Ammon's horn (tissue), 1 donor: Measurements from ENCODE around the gene DHODH.
A peak's percentile ranks its signal among the peaks of the same experiment; 100 is the strongest.
"Not testable (repeated sequence)": the region's sequence is repeated elsewhere in the genome, so short reads cannot be mapped to it uniquely, and the experiment has no call there.

ENCODE experiments used
- DNase-seq: peaks from one replicate; pipeline ENCODE4 v3.0.0-alpha.2; 2016; ENCODE audit warnings: low spot score

The DHODH gene

DNA sequence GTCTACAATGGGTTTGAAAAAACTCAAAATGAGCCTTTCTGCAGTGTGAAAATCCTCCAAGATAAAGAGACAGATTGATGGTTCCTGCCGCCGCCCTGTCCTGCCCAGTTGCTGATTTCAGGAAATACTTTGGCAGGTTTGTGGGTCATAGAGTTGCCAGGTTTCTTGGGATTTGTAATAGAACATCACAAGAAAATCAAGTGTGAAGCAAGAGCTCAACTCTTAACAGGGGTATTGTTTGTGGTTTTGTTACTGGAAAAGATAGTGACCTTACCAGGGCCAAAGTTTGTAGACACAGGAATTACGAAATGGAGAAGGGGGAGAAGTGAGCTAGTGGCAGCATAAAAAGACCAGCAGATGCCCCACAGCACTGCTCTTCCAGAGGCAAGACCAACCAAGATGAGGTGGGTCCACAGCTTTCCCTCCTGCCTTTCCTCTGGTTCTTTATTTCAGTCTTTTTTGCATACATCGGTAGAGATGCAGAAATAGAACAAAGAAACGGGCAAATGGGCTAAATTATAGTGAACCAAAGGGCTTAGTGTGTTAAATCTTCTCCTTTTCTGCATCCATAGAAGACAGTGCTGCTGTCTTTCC is 45.8 kb downstream of the DHODH start, which contains the start of gene HP:
TSS of gene HP (plus strand) at position 252 of the 594 bp plus-strand sequence. CDS start at position 400, 148 bp downstream.
- DNase-seq: not testable (repeated sequence)

DNA sequence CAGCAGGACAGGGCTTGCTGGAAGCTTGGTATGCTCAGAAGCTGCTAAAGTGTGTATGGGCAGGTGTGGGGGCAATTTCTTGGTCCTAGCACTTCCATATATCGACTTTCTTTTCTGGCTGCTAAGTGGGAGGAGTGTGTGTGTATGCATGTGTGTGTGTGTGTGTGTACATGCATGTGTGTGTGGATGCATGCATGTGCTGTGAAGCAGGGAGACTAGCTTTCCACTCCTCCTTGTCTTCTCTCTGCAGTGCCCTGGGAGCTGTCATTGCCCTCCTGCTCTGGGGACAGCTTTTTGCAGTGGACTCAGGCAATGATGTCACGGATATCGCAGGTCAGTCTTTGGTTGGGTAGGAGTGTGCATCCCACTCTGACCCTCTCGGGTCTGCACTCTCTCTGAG is 47.4 kb downstream of the DHODH start:
- no peak for DNase-seq

DNA sequence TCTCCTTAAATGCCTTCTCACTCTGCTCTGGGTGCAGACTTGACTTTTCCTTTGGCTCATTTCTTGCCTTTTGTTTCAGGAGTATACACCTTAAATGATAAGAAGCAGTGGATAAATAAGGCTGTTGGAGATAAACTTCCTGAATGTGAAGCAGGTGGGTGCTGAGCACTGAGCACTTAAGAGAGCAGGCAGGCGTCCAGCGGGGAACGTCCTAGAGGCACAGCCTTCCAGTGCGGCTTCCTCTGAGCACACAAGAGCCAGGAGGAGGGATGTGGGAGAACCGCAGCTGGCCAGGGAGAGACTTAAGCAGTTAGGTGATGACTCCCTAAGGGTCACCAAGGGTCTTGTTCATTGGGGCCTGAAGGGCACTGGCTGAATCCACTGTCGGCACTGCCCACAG is 48.8 kb downstream of the DHODH start:
- not testable (repeated sequence) for DNase-seq

DNA sequence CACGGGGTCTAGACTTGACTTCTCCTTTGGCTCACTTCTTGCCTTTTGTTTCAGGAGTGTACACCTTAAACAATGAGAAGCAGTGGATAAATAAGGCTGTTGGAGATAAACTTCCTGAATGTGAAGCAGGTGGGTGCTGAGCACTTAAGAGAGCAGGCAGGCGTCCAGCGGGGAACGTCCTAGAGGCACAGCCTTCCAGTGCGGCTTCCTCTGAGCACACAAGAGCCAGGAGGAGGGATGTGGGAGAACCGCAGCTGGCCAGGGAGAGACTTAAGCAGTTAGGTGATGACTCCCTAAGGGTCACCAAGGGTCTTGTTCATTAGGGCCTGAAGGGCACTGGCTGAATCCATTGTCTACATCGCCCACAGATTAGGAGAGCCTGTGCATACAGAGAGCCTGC is 50.5 kb downstream of the DHODH start:
- DNase-seq: not testable (repeated sequence)

DNA sequence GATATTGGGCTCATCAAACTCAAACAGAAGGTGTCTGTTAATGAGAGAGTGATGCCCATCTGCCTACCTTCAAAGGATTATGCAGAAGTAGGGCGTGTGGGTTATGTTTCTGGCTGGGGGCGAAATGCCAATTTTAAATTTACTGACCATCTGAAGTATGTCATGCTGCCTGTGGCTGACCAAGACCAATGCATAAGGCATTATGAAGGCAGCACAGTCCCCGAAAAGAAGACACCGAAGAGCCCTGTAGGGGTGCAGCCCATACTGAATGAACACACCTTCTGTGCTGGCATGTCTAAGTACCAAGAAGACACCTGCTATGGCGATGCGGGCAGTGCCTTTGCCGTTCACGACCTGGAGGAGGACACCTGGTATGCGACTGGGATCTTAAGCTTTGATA is 51.9 kb downstream of the DHODH start:
- DNase-seq: no peak

DNA sequence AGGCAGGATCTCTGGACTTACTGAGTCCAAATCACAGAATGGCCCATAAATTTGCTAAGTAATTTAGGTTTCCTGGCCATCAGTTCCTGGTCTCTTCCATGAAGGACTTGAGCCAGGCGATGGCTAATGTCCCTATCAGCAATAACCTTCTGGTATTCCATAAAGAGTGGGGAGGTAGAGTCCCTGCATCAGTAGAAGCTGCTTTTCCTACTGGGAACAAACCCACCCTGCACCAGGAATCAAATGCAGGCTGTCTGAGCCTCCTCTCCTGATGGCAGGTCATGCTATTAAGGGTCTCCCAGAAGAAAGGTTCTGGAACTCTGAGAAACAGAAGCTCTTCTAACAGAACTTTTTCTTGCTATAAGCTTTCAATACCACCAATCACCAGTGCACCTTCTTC is 53.0 kb downstream of the DHODH start:
- DNase-seq: no peak

DNA sequence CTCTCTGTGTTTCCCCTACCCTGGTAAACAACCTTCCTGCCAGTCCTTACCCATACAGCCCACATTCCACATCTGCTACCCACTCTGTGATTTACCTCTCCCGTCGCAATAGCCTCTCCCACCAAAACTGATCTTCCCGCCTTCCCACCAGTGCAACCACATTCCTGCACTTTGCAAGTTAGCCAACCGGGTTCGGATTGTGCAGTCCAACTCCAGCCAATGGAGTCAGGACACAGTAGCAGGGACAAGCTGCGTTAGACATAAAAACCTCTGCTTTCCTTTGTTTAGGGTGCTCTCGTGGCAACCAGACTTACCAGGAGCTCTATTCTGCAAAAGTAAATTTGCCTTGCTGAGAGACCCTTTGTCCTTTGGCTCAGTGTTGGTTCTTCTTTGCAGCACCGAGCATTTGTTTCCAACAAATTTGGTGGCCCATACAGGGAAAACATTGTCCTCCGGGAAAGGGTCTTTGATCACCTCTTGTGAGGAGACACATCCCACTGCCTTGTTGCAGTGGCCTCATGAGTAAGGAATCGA is 55.9 kb downstream of the DHODH start:
- DNase-seq: no peak

DNA sequence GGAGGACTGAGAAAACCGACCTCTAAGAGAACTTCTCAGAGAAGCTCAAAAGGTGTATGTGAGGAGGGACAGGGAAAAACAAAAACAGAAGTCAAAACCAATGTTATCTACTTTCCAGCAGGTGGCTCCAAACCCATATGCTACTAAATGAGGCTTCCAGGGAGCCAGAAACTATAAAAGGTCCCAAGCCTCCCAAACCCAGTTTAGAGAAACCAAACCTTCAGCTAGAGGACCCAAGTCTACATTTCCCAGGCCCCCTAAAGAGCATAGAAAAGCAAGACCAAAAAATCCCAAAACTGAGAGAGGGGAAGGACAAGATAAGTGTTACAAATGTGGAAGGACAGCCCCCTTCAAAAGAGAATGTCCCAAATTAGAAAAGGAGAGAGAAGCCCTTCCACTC is 58.2 kb downstream of the DHODH start:
- peak; percentile 74 for DNase-seq

DNA sequence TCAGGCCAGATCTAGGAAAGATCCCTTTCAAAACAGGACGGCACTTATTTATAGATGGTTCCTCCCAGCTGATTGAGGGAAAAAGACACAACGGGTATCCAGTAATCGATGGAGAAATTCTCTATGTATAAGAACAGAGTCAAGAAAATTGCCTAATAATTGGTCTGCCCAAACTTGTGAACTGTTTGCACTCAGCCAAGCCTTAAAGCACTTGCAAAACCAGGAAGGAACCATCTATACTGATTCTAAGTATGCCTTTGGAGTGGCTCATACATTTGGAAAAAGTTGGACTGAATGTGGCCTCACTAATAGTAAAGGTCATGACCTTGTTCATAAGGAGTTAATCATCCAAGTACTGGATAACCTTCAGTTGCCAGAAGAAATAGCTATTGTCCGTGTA is 60.4 kb downstream of the DHODH start:
- DNase-seq: no peak

DNA sequence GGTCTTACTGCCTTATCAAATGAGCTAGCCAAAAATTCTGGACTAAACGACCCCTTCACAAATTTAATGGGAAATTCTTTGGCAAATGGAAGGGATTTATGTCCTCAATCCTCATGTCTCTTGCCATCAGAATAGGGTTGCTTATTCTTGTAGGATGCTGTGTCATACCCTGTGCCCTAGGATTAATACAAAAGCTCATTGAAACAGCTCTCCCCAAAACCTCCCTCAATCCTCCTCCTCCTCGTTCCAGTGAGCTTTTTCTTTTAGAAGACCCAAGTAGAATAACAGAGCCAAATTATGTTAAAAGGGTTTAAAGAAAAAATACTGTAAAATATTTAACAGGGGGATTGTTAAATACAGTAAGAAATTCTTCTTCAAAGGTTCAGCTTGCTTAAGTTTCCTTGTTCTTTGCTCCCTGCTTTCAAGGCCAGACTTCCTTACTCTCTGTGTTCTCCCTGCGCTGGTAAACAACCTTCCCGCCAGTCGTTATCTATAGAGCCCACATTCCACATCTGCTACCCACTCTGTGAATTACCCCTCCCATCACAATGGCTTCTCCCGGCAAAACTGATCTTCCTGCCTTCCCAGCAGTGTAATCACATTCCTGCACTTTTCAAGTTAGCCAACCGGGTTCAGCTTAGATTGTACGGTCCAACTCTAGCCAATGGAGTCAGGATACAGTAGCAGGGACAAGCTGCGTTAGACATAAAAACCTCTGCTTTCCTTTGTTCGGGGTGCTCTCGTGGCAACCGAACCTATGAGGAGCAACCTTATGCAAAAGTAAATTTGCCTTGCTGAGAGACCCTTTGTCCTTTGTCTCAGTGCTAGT is 64.2 kb downstream of the DHODH start:
- DNase-seq: peak; percentile 48

DNA sequence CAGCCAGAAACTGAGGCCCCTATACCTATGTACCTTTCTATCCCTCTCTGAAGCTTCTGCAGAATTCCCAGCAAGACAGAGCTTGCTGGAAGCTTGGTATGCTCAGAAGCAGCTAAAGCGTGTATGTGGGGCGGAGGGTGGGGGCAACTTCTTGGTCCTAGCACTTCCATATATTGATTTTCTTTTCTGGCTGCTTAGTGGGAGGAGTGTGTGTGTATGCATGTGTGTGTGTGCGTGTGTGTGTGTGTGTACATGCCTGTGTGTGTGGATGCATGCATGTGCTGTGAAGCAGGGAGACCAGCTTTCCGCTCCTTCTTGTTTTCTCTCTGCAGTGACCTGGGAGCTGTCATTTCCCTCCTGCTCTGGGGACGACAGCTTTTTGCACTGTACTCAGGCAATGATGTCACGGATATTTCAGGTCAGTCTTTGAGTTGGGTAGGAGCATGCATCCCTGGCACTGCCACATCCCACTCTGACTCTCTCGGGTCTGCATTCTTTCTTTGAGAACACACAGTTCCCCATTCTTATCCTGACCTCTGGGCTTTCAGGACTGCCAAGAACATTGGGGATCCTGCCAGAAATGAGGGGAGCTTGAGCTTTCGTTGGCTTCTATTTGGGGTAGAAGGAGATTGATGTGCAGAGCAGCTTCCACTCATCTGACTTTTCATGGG is 65.2 kb downstream of the DHODH start:
- peak; percentile 70 for DNase-seq

DNA sequence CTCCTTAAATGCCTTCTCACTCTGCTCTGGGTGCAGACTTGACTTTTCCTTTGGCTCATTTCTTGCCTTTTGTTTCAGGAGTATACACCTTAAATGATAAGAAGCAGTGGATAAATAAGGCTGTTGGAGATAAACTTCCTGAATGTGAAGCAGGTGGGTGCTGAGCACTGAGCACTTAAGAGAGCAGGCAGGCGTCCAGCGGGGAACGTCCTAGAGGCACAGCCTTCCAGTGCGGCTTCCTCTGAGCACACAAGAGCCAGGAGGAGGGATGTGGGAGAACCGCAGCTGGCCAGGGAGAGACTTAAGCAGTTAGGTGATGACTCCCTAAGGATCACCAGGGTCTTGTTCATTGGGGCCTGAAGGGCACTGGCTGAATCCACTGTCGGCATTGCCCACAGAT is 66.5 kb downstream of the DHODH start:
- DNase-seq: not testable (repeated sequence)
